ENCODE data around the gene SRD5A1. TPM values are rescaled to one million over a fixed set of nuclear protein-coding genes. Genes with fewer than 3 reads are reported as not detected.

Gene SRD5A1
- total and polyA plus RNA-seq, 8 donors, result 1.3 to 12.8 (median 4.2) TPM; not detected in 1

DNA sequence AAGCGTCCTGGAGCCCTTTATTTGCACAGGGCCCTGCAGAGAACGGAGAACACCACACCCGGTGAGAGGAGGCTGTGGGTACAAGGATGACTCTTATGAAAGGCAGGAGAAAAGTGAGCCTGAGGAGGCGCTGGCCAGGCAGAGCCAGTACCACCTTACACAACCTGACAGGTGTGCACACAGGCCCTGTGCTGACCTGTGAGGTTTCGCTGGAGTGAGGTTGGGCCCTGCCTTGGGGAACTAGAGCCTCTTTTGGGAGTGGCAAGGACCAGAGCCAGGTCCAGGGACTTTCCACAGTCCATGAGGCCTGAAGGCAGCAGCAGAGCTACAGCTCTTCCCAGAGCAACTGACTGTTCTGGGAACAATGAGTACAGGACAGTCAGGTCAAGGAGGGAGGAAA, 3.1 kb downstream of the SRD5A1 start:
- Histone ChIP-seq H3K27ac (peak overlapping the region in 4 of 5 donors; percentile 2 to 42 (median 19)), H3K4me1 (peaks cover 23 to 48% (median 42%) of the 10 kb centered on the region in 4 donors), H3K27me3 (no peaks in the 10 kb centered on the region), H3K9me3 (no peaks in the 10 kb centered on the region), H3K36me3 (peaks cover 0 to 3% (median 2%) of the 10 kb centered on the region in 4 donors), H3K4me3 (no peak overlapping the region)
- DNase-seq, result peak; percentile 16 to 73
- TF ChIP-seq POLR2A (IDR thresholded peaks at IDR 0.05), result no peak
- no peak for TF ChIP-seq EP300 (IDR thresholded peaks at IDR 0.05)
- 21 to 43% (median 30%) methylated on average over 5 of the region's 5 CpGs for WGBS, 5 donors
- intact Hi-C loops (cut with DNase I; ENCODE audit: low total_unique reads), result loop anchor here (10.0 kb wide), 1 partner anchor 109 kb away; no protein-coding TSS in a partner anchor

DNA sequence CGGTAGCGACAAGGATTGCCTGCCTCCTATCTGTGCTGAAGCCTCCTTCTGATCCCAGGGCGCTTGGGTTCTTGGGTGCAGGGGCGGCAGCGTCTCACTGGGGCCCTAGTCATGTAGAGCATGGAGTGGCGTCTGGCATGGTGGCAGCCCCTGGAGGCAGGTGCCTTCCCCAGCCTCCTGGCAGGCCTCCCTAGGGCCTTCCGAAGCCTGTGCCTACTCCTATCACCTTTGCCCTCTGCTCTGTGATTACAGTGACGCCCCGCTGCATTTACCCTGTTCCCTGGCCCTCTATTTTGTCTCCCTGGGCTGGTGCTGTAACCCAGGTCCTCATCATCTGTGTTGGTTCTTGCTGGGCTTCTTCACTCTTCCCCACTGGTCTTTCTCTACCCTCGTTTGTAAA, 3.8 kb downstream of the SRD5A1 start:
- no peak for DNase-seq
- Histone ChIP-seq H3K27me3 (no peaks in the 10 kb centered on the region), H3K4me3 (no peak overlapping the region), H3K27ac (peak overlapping the region in 2 of 5 donors; percentile 15 to 42), H3K4me1 (peaks cover 16 to 41% (median 35%) of the 10 kb centered on the region in 4 donors), H3K36me3 (no peaks in the 10 kb centered on the region), H3K9me3 (no peaks in the 10 kb centered on the region)
- intact Hi-C loops (cut with DNase I; ENCODE audit: low total_unique reads), result loop anchor here (10.0 kb wide), 1 partner anchor 108 kb away; no protein-coding TSS in a partner anchor
- WGBS, 5 donors, result 82 to 93% (median 89%) methylated on average over 5 to 10 of the region's 10 CpGs
- no peak for TF ChIP-seq POLR2A (IDR thresholded peaks at IDR 0.05)
- TF ChIP-seq, protein P1, sequence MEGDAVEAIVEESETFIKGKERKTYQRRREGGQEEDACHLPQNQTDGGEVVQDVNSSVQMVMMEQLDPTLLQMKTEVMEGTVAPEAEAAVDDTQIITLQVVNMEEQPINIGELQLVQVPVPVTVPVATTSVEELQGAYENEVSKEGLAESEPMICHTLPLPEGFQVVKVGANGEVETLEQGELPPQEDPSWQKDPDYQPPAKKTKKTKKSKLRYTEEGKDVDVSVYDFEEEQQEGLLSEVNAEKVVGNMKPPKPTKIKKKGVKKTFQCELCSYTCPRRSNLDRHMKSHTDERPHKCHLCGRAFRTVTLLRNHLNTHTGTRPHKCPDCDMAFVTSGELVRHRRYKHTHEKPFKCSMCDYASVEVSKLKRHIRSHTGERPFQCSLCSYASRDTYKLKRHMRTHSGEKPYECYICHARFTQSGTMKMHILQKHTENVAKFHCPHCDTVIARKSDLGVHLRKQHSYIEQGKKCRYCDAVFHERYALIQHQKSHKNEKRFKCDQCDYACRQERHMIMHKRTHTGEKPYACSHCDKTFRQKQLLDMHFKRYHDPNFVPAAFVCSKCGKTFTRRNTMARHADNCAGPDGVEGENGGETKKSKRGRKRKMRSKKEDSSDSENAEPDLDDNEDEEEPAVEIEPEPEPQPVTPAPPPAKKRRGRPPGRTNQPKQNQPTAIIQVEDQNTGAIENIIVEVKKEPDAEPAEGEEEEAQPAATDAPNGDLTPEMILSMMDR (IDR thresholded peaks at IDR 0.05), result no peak

DNA sequence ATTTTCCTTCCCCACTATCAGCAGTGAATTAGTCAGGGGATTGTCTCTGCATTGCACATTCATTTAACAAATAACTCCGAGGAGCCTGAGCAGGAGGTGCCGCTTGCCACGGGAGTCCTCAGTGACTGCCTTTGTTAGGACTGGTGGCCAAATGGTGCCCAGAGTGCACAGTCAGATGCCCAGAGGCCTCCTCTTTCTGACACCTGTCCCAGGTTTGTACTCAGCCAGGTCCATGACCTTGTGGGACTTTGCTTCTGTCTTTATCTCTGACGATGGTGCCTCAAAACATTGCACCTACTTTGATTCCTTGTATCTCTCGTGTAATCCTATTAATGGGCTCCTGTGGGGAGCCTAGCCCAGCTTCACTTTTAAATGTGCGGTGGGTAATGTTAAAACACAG, 4.3 kb downstream of the SRD5A1 start:
- TF ChIP-seq POLR2AphosphoS5 (IDR thresholded peaks at IDR 0.05), result no peak
- TF ChIP-seq, protein P1 (IDR thresholded peaks at IDR 0.05), result no peak
- TF ChIP-seq EP300 (IDR thresholded peaks at IDR 0.05), result no peak
- no peak for TF ChIP-seq POLR2A (IDR thresholded peaks at IDR 0.05)
- 78 to 91% (median 87%) methylated on average over 6 of the region's 6 CpGs for WGBS, 5 donors
- H3K27me3 ChIP-seq, result no peaks in the 10 kb centered on the region
- DNase-seq, result no peak
- peaks cover 14 to 37% (median 31%) of the 10 kb centered on the region in 4 donors for H3K4me1 ChIP-seq
- H3K9me3 ChIP-seq, result no peaks in the 10 kb centered on the region
- no peak overlapping the region for H3K27ac ChIP-seq
- intact Hi-C loops (cut with DNase I; ENCODE audit: low total_unique reads), result loop anchor here (10.0 kb wide), 1 partner anchor 107 kb away; no protein-coding TSS in a partner anchor
- no peaks in the 10 kb centered on the region for H3K36me3 ChIP-seq
- no peak overlapping the region for H3K4me3 ChIP-seq

DNA sequence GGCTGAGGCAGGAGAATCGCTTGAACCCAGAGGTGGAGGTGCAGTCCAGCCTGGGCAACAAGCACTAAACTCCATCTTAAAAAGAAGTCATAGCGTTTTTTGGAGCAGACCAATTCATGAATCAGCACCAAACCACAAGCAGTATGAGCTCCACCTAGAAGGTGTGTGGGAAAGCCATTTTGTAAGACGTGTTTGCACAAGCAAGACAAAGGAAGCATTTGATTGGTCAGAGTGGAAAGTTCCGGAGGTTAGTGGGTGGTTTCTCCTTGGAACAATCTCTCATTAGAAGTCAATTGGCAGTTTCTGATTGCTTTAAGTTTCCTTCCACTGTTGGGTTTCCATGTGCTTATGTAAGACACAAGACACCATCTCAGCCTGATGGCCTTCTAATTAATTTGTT, 5.0 kb downstream of the SRD5A1 start:
- peak in 1 of 2 donors; percentile 13 for DNase-seq
- Histone ChIP-seq H3K36me3 (no peaks in the 10 kb centered on the region), H3K9me3 (no peaks in the 10 kb centered on the region), H3K27me3 (no peaks in the 10 kb centered on the region), H3K4me1 (peaks cover 14 to 37% (median 30%) of the 10 kb centered on the region in 4 donors), H3K4me3 (no peak overlapping the region), H3K27ac (no peak overlapping the region)
- TF ChIP-seq EP300 (IDR thresholded peaks at IDR 0.05) (no peak), POLR2AphosphoS5 (IDR thresholded peaks at IDR 0.05) (no peak), POLR2A (IDR thresholded peaks at IDR 0.05) (no peak)
- TF ChIP-seq, protein P1 (IDR thresholded peaks at IDR 0.05), result no peak
- WGBS, 5 donors, result 65 to 91% (median 82%) methylated on average over 4 of the region's 4 CpGs
- intact Hi-C loops (cut with DNase I; ENCODE audit: low total_unique reads), result loop anchor here (10.0 kb wide), 1 partner anchor 107 kb away; no protein-coding TSS in a partner anchor

DNA sequence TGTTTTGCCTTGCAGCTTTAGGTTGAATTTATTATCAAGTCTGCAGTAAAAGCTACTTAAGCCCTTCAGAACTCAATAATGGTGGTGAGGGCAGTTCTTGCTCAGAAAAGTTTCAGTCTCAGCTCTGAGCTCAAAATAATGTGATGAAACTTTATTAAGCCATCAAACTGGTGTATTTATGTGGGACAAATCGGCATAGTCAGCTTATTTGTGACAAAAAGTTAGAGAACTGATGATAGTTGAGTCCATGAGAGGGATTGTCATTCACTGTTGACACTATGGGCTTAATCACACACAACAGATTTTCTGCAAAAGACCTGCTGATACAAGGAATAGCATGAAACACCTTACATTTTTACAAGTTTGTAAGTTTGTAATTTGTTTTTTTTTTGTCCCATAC, 9.4 kb downstream of the SRD5A1 start:
- intact Hi-C loops (cut with DNase I; ENCODE audit: low total_unique reads), result no loop called here
- Histone ChIP-seq H3K36me3 (peaks cover 0 to 15% (median 6%) of the 10 kb centered on the region in 4 donors), H3K9me3 (no peaks in the 10 kb centered on the region), H3K4me1 (peaks cover 0 to 5% (median 0%) of the 10 kb centered on the region in 4 donors), H3K27ac (no peak overlapping the region), H3K27me3 (no peaks in the 10 kb centered on the region), H3K4me3 (no peak overlapping the region)
- no peak for DNase-seq
- 70 to 92% (median 87%) methylated on average over 1 of the region's 1 CpG for WGBS, 5 donors
- TF ChIP-seq POLR2AphosphoS5 (IDR thresholded peaks at IDR 0.05) (no peak), POLR2A (IDR thresholded peaks at IDR 0.05) (no peak), EP300 (IDR thresholded peaks at IDR 0.05) (no peak)
- TF ChIP-seq, protein P1 (IDR thresholded peaks at IDR 0.05), result no peak
